Lower leg skin (tissue), 4 donors: ENCODE results near the gene NEAT1. TPM values are rescaled to one million over a fixed set of nuclear protein-coding genes. Genes with fewer than 3 reads are reported as not detected.
A peak's percentile ranks its signal among the peaks of the same experiment; 100 is the strongest.

Experiments
- DNase-seq, 2 donors: peaks; one replicate each; pipeline ENCODE4 v3.0.0-alpha.2; 2019; ENCODE audit warnings: low spot score in 2 of 2
- H3K4me3 ChIP-seq: fragments of 200-600 bp; sonication (generic); 2 replicates; pipeline ENCODE4 v1.5.1; 2017; ENCODE audit warnings: mild to moderate bottlenecking, low read depth; ENCODE audit not compliant: poor library complexity, severe bottlenecking
- CTCF ChIP-seq, 3 donors: fragments of 450-650 bp; IDR thresholded peaks; one replicate each; pipeline ENCODE4 v1.5.1; 2016; ENCODE audit warnings: antibody characterized with exemption in 3 of 3, mild to moderate bottlenecking in 3 of 3, moderate library complexity in 2 of 3
- POLR2A ChIP-seq, 2 donors: fragments of 450-650 bp; IDR thresholded peaks; one replicate each; pipeline ENCODE4 v1.6.1; 2016 to 2017; ENCODE audit warnings: antibody characterized with exemption in 2 of 2, mild to moderate bottlenecking in 1 of 2, moderate library complexity in 1 of 2
- WGBS, 2 donors: methylation state at CpG; one replicate each; pipeline ENCODE4 v1.1.5; 2018; 5-methylcytosine and 5-hydroxymethylcytosine counted together
- intact Hi-C: fragments of 100-400 bp; cut with DNase I; formaldehyde crosslinking; loops from one replicate; pipeline ENCODE4 v1.15.0; 2023; ENCODE audit warnings: low total_unique reads
- total RNA-seq, 4 donors: library from RNA; depleted of rRNA; stranded (reverse); fragments of >200 nt; gene quantifications; one replicate each; pipeline ENCODE4 v1.1.0, GENCODE V29; 2016

Gene NEAT1
- total RNA-seq, 4 donors from 2014 or later, result 147 to 645 (median 301) TPM

- H3K4me3 ChIP-seq, result no peak overlapping the region
- intact Hi-C loops, result no loop called here
- no peak for TF ChIP-seq CTCF (IDR thresholded peaks at IDR 0.05)
- TF ChIP-seq POLR2A (IDR thresholded peaks at IDR 0.05), result no peak
- no peak for DNase-seq
- WGBS, 2 donors, result 0 to 3% methylated on average over 6 of the region's 6 CpGs
Observed at GRCh38 chr11:65381716-65382032, 40.9 kb upstream of the NEAT1 start.

GRCh38 chr11:65382033-65382803 lies 40.4 kb upstream of the NEAT1 start, which contains the start of gene SLC25A45:
Gene SLC25A45, minus strand, starts transcription at chr11:65382646. Its CDS starts 695 bp downstream, at chr11:65381951.
- no peak for TF ChIP-seq POLR2A (IDR thresholded peaks at IDR 0.05)
- peak in 1 of 3 donors; percentile 95 for TF ChIP-seq CTCF (IDR thresholded peaks at IDR 0.05)
- peak; percentile 94 to 98 for DNase-seq
- WGBS, 2 donors, result 1% methylated on average over 16 to 22 of the region's 27 CpGs
- intact Hi-C loops, result no loop called here
- H3K4me3 ChIP-seq, result no peak within 1 kb of the TSS

- no peak for TF ChIP-seq CTCF (IDR thresholded peaks at IDR 0.05)
- no peak for TF ChIP-seq POLR2A (IDR thresholded peaks at IDR 0.05)
- intact Hi-C loops, result no loop called here
- 5 to 7% methylated on average over 12 of the region's 12 CpGs for WGBS, 2 donors
- DNase-seq, result no peak
- no peak overlapping the region for H3K4me3 ChIP-seq
Observed at GRCh38 chr11:65382804-65383368, 39.7 kb upstream of the NEAT1 start.

DNA sequence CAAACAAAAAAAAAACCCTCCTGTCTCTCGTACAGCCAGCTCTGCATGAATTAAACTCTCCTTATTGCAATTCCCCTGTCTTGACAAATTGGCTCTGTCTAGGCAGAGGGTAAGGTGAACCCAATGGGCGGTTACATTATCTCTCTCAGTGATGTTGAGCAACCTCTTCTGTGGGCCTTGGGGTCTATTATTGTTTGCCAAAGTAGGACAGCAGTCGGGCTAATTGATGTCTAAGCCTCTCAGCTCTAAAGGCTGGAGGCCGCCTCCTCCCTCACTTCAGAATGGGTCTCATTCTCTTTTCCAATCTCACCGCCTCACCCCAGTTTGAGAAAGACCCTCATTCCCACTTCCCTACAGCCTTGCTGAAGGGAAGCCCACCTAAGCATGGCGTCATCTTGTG lies 38.8 kb upstream of the NEAT1 start:
- TF ChIP-seq POLR2A (IDR thresholded peaks at IDR 0.05) (no peak), CTCF (IDR thresholded peaks at IDR 0.05) (no peak)
- DNase-seq, result no peak
- H3K4me3 ChIP-seq, result no peak overlapping the region
- 75 to 83% methylated on average over 6 of the region's 6 CpGs for WGBS, 2 donors
- intact Hi-C loops, result no loop called here

- 71 to 76% methylated on average over 8 of the region's 8 CpGs for WGBS, 2 donors
- TF ChIP-seq POLR2A (IDR thresholded peaks at IDR 0.05), result no peak
- TF ChIP-seq CTCF (IDR thresholded peaks at IDR 0.05), result no peak
- H3K4me3 ChIP-seq, result no peak overlapping the region
- DNase-seq, result no peak
- intact Hi-C loops, result no loop called here
Observed at GRCh38 chr11:65384301-65384889, 38.2 kb upstream of the NEAT1 start.
